GM20431 (cell line): Measurements from ENCODE around the gene CSF3.

Experiments
- in situ Hi-C: fragments of 300-500 bp; cut with MseI, MboI; formaldehyde crosslinking; loops from one replicate; pipeline ENCODE4 v1.15.0; 2020; ENCODE audit warnings: low sequenced_read_pairs; ENCODE audit not compliant: unreplicated experiment

The CSF3 gene

GRCh38 chr17:40015005-40015997 lies at the start of gene CSF3:
CSF3 (plus strand) TSS chr17:40015440; CDS start chr17:40015475, 35 bp downstream.
- in situ Hi-C loops = no loop called here

GRCh38 chr17:39966771-39967170 lies 48.5 kb upstream of the CSF3 start:
- in situ Hi-C loops = loop anchor here (25.0 kb wide), 1 partner anchor 204 kb away; no protein-coding TSS in a partner anchor

GRCh38 chr17:39968761-39969160 lies 46.5 kb upstream of the CSF3 start:
- in situ Hi-C loops = loop anchor here (25.0 kb wide), 1 partner anchor 206 kb away; no protein-coding TSS in a partner anchor

DNA sequence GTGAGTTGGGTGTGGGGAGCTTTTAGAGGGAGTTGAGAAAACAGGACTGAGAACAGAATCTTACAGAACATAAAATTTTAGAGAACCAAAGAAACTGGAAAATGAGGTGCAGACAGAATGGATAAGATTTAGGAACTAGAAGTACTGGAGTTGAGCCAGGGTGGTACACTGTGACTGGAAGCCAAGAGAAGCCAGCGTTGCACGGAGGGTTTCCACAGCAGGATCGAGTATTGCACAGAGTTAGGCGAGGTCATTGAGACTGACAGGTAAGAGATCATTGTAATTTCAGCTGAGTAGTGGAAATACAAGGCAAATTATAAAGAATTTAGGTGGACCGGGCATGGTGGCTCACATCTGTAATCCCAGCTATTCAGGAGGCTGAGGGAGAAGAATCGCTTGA lies 45.9 kb upstream of the CSF3 start:
- in situ Hi-C loops = loop anchor here (25.0 kb wide), 1 partner anchor 207 kb away; no protein-coding TSS in a partner anchor

- in situ Hi-C loops = loop anchor here (10.0 to 25.0 kb wide), 2 partner anchors 95 to 208 kb away; no protein-coding TSS in a partner anchor
These were observed 45.0 kb upstream of the CSF3 start for GRCh38 chr17:39970157-39970692.

- in situ Hi-C loops = loop anchor here (10.0 to 25.0 kb wide), 2 partner anchors 96 to 209 kb away; no protein-coding TSS in a partner anchor
These were observed 44.1 kb upstream of the CSF3 start for GRCh38 chr17:39971076-39971603.

GRCh38 chr17:39972271-39972670 lies 43.0 kb upstream of the CSF3 start:
- in situ Hi-C loops = loop anchor here (10.0 to 25.0 kb wide), 2 partner anchors 97 to 210 kb away; no protein-coding TSS in a partner anchor

DNA sequence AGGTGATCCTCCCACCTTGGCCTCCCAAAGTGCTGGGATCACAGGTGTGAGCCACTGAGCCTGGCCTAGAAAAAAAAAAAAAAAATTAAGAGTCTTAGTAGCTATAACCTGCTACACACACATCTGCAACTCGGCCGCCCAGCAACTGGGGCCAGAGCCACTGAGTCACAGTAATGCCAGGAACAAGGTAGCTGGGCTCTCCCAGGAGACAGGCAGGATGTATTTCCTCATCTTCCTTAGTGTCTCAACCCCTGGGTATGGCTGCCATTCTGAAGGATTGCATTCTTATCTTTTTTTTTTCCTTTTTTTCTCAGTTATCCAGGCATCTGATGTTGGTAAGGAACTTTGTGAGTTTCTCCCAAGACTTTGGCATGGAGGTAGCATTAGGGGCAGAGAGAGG lies 41.7 kb upstream of the CSF3 start:
- in situ Hi-C loops = loop anchor here (10.0 to 25.0 kb wide), 2 partner anchors 99 to 211 kb away; no protein-coding TSS in a partner anchor

GRCh38 chr17:39974433-39974832 lies 40.8 kb upstream of the CSF3 start:
- in situ Hi-C loops = loop anchor here (10.0 to 25.0 kb wide), 2 partner anchors 100 to 212 kb away; no protein-coding TSS in a partner anchor

- in situ Hi-C loops = loop anchor here (10.0 kb wide), 1 partner anchor 101 kb away; no protein-coding TSS in a partner anchor
These were observed 39.4 kb upstream of the CSF3 start for GRCh38 chr17:39975801-39976200.

DNA sequence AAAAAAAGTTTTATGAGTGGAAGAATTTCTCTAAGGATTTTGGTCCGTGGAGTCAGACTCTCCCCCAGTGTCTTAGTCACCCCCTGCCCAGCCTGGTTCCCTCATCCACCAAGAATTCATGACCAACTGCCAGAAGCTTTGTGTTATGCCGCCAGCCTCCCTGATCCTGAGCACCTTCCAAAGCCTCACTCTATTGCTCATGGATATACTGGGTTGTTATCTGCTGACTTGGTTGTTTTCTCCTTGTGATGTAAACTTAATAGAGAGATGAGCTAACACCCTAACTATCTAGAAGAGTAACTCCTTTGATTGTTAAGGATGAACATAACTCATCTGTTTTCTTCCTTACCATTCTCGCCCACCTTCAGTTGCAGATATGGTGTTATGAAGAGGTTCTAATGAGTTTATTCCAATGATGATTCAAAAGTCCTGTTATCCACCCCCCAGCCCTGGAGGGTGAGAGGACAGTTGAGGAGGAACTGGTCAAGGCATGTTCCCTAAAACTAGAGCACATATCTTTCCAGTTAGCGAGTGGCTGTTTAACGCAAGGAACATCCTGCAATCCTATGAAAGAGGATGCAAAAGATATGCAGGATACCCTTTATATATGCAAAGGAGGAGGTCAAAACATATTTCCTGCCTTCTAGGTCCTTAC lies 36.1 kb upstream of the CSF3 start:
- in situ Hi-C loops = loop anchor here (10.0 kb wide), 1 partner anchor 104 kb away; no protein-coding TSS in a partner anchor

GRCh38 chr17:39979893-39980350 lies 35.3 kb upstream of the CSF3 start:
- in situ Hi-C loops = loop anchor here (10.0 kb wide), 1 partner anchor 105 kb away; no protein-coding TSS in a partner anchor

- in situ Hi-C loops = no loop called here
These were observed 34.7 kb upstream of the CSF3 start, which contains the start of gene PSMD3 for GRCh38 chr17:39980351-39981206. PSMD3 (plus strand) TSS chr17:39980807; CDS start chr17:39980971, 164 bp downstream.

DNA sequence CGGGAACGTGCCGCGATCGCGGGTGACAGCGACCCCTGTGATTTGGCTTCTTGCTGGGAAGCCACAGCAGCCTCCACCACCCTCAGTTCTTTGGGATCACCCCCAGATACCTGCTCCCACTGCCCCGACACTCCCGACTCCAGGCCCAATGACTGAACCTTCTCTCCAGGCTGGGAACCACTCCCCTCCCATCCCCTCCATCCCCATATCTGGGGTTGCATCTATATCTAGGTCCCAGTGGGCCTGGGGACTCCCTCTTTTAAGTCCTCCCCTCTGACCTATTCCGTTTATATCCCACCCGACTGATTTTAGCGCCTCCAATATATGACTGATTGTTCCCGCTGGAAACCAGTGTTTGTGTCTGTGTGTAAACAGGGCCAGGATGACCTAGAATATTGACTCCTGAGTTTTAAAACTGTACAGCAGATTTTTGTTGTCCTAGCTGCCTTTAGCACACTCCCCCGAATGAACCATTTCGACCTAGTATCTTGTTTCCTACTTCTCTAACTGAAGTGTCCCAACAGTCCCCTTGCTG lies 34.0 kb upstream of the CSF3 start:
- in situ Hi-C loops = no loop called here

- in situ Hi-C loops = no loop called here
These were observed 33.4 kb upstream of the CSF3 start for GRCh38 chr17:39981766-39982375.

GRCh38 chr17:39988206-39988810 lies 26.9 kb upstream of the CSF3 start:
- in situ Hi-C loops = no loop called here

- in situ Hi-C loops = no loop called here
These were observed 20.8 kb upstream of the CSF3 start for GRCh38 chr17:39994448-39994847.

DNA sequence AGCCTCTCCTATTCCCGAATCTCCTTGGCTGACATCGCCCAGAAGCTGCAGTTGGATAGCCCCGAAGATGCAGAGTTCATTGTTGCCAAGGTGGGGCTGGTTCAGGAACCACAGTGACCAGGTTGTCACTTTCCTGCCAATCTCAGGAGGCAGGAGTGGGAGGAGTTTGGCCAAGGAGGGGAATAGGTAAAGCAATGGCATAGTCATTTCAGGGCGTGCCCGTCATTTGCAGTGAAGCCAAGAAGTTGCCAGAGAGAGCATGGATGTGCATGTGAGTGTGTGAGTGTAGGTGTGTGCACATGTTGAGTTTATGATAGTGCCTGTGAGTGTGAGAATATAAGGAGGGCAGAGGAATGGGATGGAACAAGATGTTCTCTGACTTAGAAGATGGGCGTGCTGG lies 19.8 kb upstream of the CSF3 start:
- in situ Hi-C loops = no loop called here
